OCI-LY7 (cell line): ENCODE data around the gene NATD1. TPM values are rescaled to one million over a fixed set of nuclear protein-coding genes. Genes with fewer than 3 reads are reported as not detected.
A peak's percentile ranks its signal among the peaks of the same experiment; 100 is the strongest.

Source experiments
- BruUV-seq: library from RNA; stranded (reverse); fragments of 400-500 nt; replicated peaks from 2 replicates; lab custom pipeline; 2021; lab: Mats Ljungman, UMichigan
- CTCF ChIA-PET: fragments of 300-600 bp; sonication (Branson Sonifier 250); formaldehyde crosslinking; loops from one replicate; lab custom pipeline; 2022; ENCODE audit warnings: antibody characterized with exemption; ENCODE audit not compliant: unreplicated experiment; lab: Charles Lee
- POLR2A ChIA-PET: fragments of 300-600 bp; sonication (Branson Sonifier 250); formaldehyde crosslinking; loops from one replicate; lab custom pipeline; 2022; ENCODE audit warnings: antibody characterized with exemption; lab: Charles Lee
- DNase-seq: peaks from one replicate; pipeline ENCODE4 v3.0.0-alpha.2; 2015; ENCODE audit warnings: low spot score
- H2AFZ ChIP-seq: fragments of 200-600 bp; sonication (generic), shearing (Covaris generic); 2 replicates; pipeline ENCODE4 v1.6.1; 2014; ENCODE audit warnings: mild to moderate bottlenecking, antibody characterized with exemption, low read length, moderate library complexity
- H3K27ac ChIP-seq: fragments of 200-600 bp; sonication (generic); 2 replicates; pipeline ENCODE4 v1.5.1; 2014; ENCODE audit warnings: mixed run types, low read depth, mild to moderate bottlenecking, moderate library complexity, low read length, inconsistent platforms; ENCODE audit not compliant: poor library complexity, severe bottlenecking
- H3K36me3 ChIP-seq: fragments of 200-600 bp; sonication (generic); 2 replicates; pipeline ENCODE4 v1.6.1; 2014; ENCODE audit warnings: mild to moderate bottlenecking, antibody characterized with exemption, low read length, moderate library complexity, mixed read lengths; ENCODE audit not compliant: insufficient read depth
- H3K4me1 ChIP-seq: fragments of 200-600 bp; sonication (generic); 2 replicates; pipeline ENCODE4 v1.5.1; 2014; ENCODE audit warnings: mild to moderate bottlenecking, low read length; ENCODE audit not compliant: insufficient read depth, poor library complexity, severe bottlenecking
- H3K4me2 ChIP-seq: fragments of 200-600 bp; sonication (generic); 2 replicates; pipeline ENCODE4 v1.6.1; 2014; ENCODE audit warnings: mild to moderate bottlenecking, low read length
- H3K4me3 ChIP-seq: fragments of 200-600 bp; sonication (generic); 2 replicates; pipeline ENCODE4 v1.5.1; 2014; ENCODE audit warnings: mild to moderate bottlenecking, low read depth, low read length; ENCODE audit not compliant: poor library complexity, severe bottlenecking
- H3K79me2 ChIP-seq: fragments of 200-600 bp; sonication (generic); 2 replicates; pipeline ENCODE4 v1.6.1; 2016; ENCODE audit warnings: low read depth, mild to moderate bottlenecking, low read length, moderate library complexity, mixed read lengths; ENCODE audit not compliant: insufficient read depth
- H3K9me2 ChIP-seq: fragments of 200-600 bp; sonication (generic); 2 replicates; pipeline ENCODE4 v1.6.1; 2016; ENCODE audit warnings: mild to moderate bottlenecking, low read length, mixed read lengths; ENCODE audit not compliant: insufficient read depth
- H3K9me3 ChIP-seq: fragments of 200-600 bp; sonication (generic); 2 replicates; pipeline ENCODE4 v1.6.1; 2014; ENCODE audit warnings: mild to moderate bottlenecking, mixed run types, low read length, mixed read lengths
- H4K20me1 ChIP-seq: fragments of 200-600 bp; sonication (generic); 2 replicates; pipeline ENCODE4 v1.6.1; 2014; ENCODE audit warnings: mild to moderate bottlenecking, antibody characterized with exemption, low read length, moderate library complexity, mixed read lengths; ENCODE audit not compliant: insufficient read depth
- CTCF ChIP-seq: fragments of 200-600 bp; sonication (generic); conservative IDR thresholded peaks from 2 replicates; pipeline ENCODE4 v1.5.1; 2014; ENCODE audit warnings: mild to moderate bottlenecking, antibody characterized with exemption, low read length, moderate library complexity, mixed read lengths
- EZH2phosphoT487 ChIP-seq: fragments of 200-600 bp; sonication (generic); IDR thresholded peaks from 2 replicates; pipeline ENCODE4 v1.6.1; 2018; ENCODE audit warnings: low read depth, borderline replicate concordance, mild to moderate bottlenecking, mixed run types, antibody characterized with exemption, low read length, moderate library complexity, mixed read lengths
- intact Hi-C: fragments of 100-400 bp; cut with micrococcal nuclease; formaldehyde crosslinking; loops from one replicate; pipeline ENCODE4 v1.10.0; 2022; ENCODE audit not compliant: unreplicated experiment
- total RNA-seq, 2 experiments: library from RNA; depleted of rRNA in 1 of 2; stranded (reverse); fragments of >200 nt in 1 of 2; shearing (Covaris generic) in 1 of 2; gene quantifications; 2 replicates each; pipeline ENCODE4 v1.2.3, GENCODE V29; 2014 to 2022

NATD1 gene
- total RNA-seq, 2 experiments from 2014 or later: 0.85 to 6.0 TPM

GRCh38 chr17:21242780-21243515 lies 10.3 kb downstream of the NATD1 start:
- Histone ChIP-seq H4K20me1 (no peaks in the 10 kb centered on the region), H2AFZ (no peak overlapping the region), H3K27ac (no peak overlapping the region), H3K4me3 (no peak overlapping the region), H3K4me2 (no peak overlapping the region), H3K9me3 (no peaks in the 10 kb centered on the region), H3K9me2 (no peaks in the 10 kb centered on the region), H3K4me1 (peaks cover 12% of the 10 kb centered on the region), H3K36me3 (no peaks in the 10 kb centered on the region), H3K79me2 (no peaks in the 10 kb centered on the region)
- ChIA-PET CTCF (no interaction called here), POLR2A (no interaction called here)
- BruUV-seq: no TSS peak
- intact Hi-C loops: no loop called here
- TF ChIP-seq CTCF (no peak), EZH2phosphoT487 (no peak)
- DNase-seq: no peak

- ChIA-PET POLR2A (interaction anchor here (0.5 kb wide), 1 partner anchor 215 kb away, joined by 3 read pairs; no protein-coding TSS in a partner anchor), CTCF (no interaction called here)
- H3K79me2 ChIP-seq: no peaks in the 10 kb centered on the region
- TF ChIP-seq EZH2phosphoT487 (no peak), CTCF (no peak)
- no TSS peak for BruUV-seq
- H2AFZ ChIP-seq: no peak overlapping the region
- H3K36me3 ChIP-seq: no peaks in the 10 kb centered on the region
- no peaks in the 10 kb centered on the region for H4K20me1 ChIP-seq
- peaks cover 12% of the 10 kb centered on the region for H3K4me1 ChIP-seq
- no peak overlapping the region for H3K4me2 ChIP-seq
- H3K9me2 ChIP-seq: no peaks in the 10 kb centered on the region
- no peak overlapping the region for H3K27ac ChIP-seq
- H3K4me3 ChIP-seq: no peak overlapping the region
- no peaks in the 10 kb centered on the region for H3K9me3 ChIP-seq
- intact Hi-C loops: no loop called here
- no peak for DNase-seq
Measured at GRCh38 chr17:21242026-21242697, 11.0 kb downstream of the NATD1 start.

- Histone ChIP-seq H3K9me2 (no peaks in the 10 kb centered on the region), H4K20me1 (no peaks in the 10 kb centered on the region), H3K27ac (no peak overlapping the region), H3K4me2 (no peak overlapping the region), H3K9me3 (no peaks in the 10 kb centered on the region), H3K4me3 (no peak overlapping the region), H3K79me2 (no peaks in the 10 kb centered on the region), H3K4me1 (peaks cover 12% of the 10 kb centered on the region), H3K36me3 (no peaks in the 10 kb centered on the region), H2AFZ (no peak overlapping the region)
- intact Hi-C loops: no loop called here
- TF ChIP-seq EZH2phosphoT487 (no peak), CTCF (0 out of 2 replicates have a peak, but pooled peaks have one; percentile 15)
- no TSS peak for BruUV-seq
- no peak for DNase-seq
- ChIA-PET CTCF (no interaction called here), POLR2A (interaction anchor here (0.5 to 0.6 kb wide), 3 partner anchors 12 to 216 kb away, joined by 3 to 4 read pairs (median 3); no protein-coding TSS in a partner anchor)
Measured at GRCh38 chr17:21241564-21241963, 11.6 kb downstream of the NATD1 start.
